Measurements from ENCODE around the gene STOX1.

- TF ChIP-seq POLR2A (IDR thresholded peaks at IDR 0.05) (no peak), CTCF (IDR thresholded peaks at IDR 0.05) (no peak)
Observed at GRCh38 chr10:68876246-68877138, 49.2 kb downstream of the STOX1 start.

Data from testis (tissue), 2 donors.